Stimulated activated CD4-positive, alpha-beta T cell treated with anti-CD3 and anti-CD28 coated beads, TNF-alpha, amount 100 ng/mL, for 4 hours (primary cell): ENCODE data around the gene PCDHGA7.
A peak's percentile ranks its signal among the peaks of the same experiment; 100 is the strongest.
"Not testable (repeated sequence)": the region's sequence is repeated elsewhere in the genome, so short reads cannot be mapped to it uniquely, and the experiment has no call there.

Source experiments
- DNase-seq, 3 experiments: peaks; one replicate each; pipeline ENCODE4 v3.0.0-alpha.2; 2020; ENCODE audit warnings: low read depth in 3 of 3

The PCDHGA7 gene

GRCh38 chr5:141398608-141399007 is 16.1 kb downstream of the PCDHGA7 start:
- DNase-seq = no peak

GRCh38 chr5:141399555-141400258 is 17.2 kb downstream of the PCDHGA7 start:
- DNase-seq = no peak

- DNase-seq = no peak
Observed at GRCh38 chr5:141402553-141403243, 20.2 kb downstream of the PCDHGA7 start, which contains the start of gene PCDHGA9. Gene PCDHGA9, plus strand, starts transcription at chr5:141402778. Its CDS starts 175 bp downstream, at chr5:141402953.

- DNase-seq = no peak
Observed at GRCh38 chr5:141403387-141403786, 20.8 kb downstream of the PCDHGA7 start.

- DNase-seq = not testable (repeated sequence)
Observed at GRCh38 chr5:141407790-141408505, 25.4 kb downstream of the PCDHGA7 start, which contains the start of gene PCDHGB6. Gene PCDHGB6, plus strand, starts transcription at chr5:141408021. Its CDS starts 182 bp downstream, at chr5:141408203.

GRCh38 chr5:141409598-141410306 is 27.2 kb downstream of the PCDHGA7 start:
- DNase-seq = no peak

GRCh38 chr5:141411575-141411974 is 29.0 kb downstream of the PCDHGA7 start:
- no peak for DNase-seq

- DNase-seq = peak in 2 of 3 experiments; percentile 32 to 42
Observed at GRCh38 chr5:141412854-141413539, 30.5 kb downstream of the PCDHGA7 start, which contains the start of gene PCDHGA10. Gene PCDHGA10, plus strand, starts transcription at chr5:141412987. Its CDS starts 189 bp downstream, at chr5:141413176.

- DNase-seq = no peak
Observed at GRCh38 chr5:141413540-141414069, 31.1 kb downstream of the PCDHGA7 start.

- not testable (repeated sequence) for DNase-seq
Observed at GRCh38 chr5:141414548-141415274, 32.2 kb downstream of the PCDHGA7 start.

- DNase-seq = not testable (repeated sequence)
Observed at GRCh38 chr5:141415275-141415618, 32.7 kb downstream of the PCDHGA7 start.

GRCh38 chr5:141417494-141418172 is 35.1 kb downstream of the PCDHGA7 start, which contains the start of gene PCDHGB7:
Gene PCDHGB7, plus strand, starts transcription at chr5:141417677. Its CDS starts 183 bp downstream, at chr5:141417860.
- DNase-seq = not testable (repeated sequence)

GRCh38 chr5:141419074-141419880 is 36.7 kb downstream of the PCDHGA7 start:
- DNase-seq = no peak

GRCh38 chr5:141420855-141421488 is 38.4 kb downstream of the PCDHGA7 start, which contains the start of gene PCDHGA11:
Gene PCDHGA11, plus strand, starts transcription at chr5:141421051. Its CDS starts 177 bp downstream, at chr5:141421228.
- DNase-seq = no peak

GRCh38 chr5:141421489-141421855 is 38.9 kb downstream of the PCDHGA7 start:
- DNase-seq = no peak

GRCh38 chr5:141422742-141423291 is 40.3 kb downstream of the PCDHGA7 start:
- no peak for DNase-seq

GRCh38 chr5:141427783-141428426 is 45.4 kb downstream of the PCDHGA7 start:
- DNase-seq = no peak
